ENCODE measurements around the gene ECEL1.
"Not testable (repeated sequence)": the region's sequence is repeated elsewhere in the genome, so short reads cannot be mapped to it uniquely, and the experiment has no call there.

ECEL1 gene

GRCh38 chr2:232439758-232440135 lies 47.9 kb downstream of the ECEL1 start:
- no peak for DNase-seq

- DNase-seq, result no peak
These were observed 48.5 kb downstream of the ECEL1 start for GRCh38 chr2:232438951-232439757.

DNA sequence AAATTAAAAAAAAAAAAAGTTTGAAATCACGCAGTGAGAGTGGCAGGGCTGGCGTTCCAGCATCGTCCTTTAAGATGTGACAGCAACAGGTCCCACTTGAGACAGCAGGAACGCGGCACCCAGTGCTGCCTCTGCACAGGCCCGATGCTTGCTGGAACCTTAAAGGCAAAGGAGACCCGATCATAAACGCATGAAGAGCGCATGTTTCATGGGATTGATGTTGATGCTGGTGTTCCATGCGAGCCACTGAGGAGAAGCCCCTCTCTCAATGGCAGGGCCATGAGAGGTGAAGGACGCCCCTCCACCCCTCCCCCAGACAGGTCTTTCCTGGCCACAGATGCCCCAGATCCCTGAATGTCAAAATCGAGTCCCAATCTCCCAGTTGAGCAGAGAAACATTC lies 49.5 kb downstream of the ECEL1 start:
- DNase-seq, result no peak

DNA sequence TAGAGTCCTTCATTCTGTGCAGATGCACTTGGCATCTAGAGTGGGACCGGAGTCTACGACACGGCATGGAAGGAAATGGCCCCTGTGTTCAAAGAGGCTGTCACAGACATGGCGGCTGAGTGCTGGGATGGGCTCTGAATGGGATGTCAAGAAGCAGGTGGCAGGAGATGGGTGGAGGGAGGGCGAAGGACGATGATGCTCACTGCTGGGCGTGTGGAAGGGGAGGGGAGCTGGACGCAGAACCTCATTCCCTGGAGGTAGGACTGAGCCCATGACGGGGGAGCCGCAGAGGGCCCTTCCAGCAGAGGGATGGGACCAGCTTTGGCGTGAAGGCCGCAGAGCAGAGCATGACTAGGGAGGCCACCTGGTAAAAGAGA lies 50.5 kb downstream of the ECEL1 start:
- DNase-seq, result no peak

DNA sequence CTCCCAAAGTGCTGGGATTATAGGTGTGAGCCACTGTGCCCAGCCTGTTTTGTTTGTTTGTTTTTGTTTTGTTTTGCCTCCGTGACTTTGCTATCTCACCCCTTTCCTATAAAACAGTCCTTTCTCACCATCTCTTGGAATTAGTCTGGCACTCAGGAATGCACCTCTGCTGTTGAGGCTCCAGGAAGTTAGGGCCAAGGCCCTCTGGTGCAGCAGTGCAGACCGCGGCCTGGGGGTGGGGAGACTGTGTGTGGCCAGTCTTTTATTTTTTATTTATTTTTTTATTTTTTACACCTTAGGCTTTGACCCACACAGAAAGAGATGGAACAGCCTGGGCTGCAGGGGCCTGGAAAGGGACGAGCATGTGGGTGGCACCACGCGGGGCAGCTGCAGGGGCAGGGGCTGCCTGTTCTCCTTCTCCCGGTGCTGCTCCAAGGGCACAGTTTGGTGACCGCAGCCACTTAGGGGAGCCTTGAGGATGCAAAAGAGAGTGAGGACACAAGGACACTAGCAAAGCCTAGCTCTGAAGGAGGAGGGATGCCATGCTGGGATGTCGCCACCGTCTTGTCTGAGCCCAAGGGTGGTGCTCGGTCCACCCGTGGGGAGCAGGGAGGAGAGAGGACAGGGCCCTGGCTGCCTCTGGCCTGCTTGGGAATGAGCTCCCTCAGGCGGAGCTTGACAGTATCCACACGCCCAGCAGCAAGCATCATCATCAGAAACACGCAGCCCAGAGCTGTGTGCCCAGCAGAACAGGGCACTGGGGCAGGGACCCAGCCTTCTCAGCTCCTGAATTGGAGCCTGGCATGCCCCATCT lies 51.0 kb downstream of the ECEL1 start:
- DNase-seq, result no peak

- no peak for DNase-seq
These were observed 51.8 kb downstream of the ECEL1 start for GRCh38 chr2:232435805-232436204.

DNA sequence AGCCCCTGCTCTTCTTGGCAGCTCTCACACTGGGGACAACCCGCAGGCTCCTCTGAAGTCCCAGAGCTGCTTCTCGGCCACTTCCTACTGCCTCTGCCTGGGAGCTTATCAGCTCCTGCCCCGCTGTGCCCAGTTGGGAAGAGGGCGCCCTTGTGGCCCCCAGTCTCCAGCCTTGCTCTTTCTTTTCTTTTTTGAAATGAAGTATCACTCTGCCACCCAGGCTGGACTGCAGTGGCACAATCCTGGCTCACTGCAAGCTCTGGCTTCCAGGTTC lies 52.3 kb downstream of the ECEL1 start:
- DNase-seq, result no peak

DNA sequence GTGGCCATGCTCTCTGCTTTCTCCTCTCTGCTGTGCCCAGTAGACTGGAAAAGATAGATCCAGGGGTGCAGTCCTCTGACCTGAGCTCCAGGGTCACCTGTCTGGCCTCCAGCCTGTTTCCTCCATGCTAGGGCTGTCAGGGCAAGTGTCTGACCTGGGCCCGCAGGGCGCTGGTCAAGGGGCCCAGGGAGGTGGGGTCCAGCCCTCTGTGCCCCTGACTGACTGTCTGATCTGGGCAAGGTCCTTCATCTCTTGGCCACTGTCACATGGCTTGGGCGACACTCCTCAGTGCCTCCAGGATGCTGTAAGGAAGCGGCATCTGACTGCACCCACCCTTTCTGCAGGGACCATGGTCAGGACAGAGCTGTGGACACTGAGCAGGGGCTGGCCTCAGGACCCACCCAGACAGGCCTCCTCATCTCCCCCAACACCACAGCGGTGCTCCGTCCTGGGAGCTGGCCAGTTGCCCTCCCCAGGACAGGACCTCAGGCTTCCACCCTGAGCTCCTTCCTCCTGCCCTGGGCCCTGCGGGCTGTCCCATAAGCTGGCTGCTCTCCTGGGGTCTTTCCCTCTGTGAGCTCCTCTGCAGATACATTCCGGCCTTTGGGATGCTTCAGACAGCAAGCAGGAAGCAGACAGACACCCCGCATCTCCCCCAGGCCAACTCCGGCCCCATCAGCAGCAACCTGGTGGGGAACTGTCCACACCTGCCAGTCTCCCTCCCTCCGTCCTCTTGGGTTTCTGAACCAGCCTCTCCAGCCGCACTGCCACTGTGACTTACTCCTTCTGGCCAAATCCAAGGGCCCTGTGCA lies 52.9 kb downstream of the ECEL1 start:
- no peak for DNase-seq

DNA sequence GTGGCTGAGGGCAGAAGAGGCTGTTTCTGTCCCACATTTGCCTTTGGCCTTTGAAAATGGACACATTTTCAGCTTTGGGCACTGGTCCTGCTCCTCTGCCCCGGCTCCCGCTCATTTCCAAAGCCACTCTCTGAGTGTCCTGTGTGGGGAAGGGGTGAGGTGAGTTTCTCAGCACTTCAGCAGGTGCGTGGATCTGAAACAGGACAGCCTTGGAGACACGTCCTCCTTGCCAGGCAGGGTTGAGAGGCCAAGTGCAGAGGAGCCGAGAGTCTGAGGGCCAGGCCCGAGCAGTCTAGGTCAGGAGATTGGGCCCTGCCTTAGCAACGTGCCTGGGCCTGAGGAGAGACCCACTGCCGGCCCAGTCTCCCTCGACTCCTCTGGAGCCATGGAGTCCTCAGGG lies 53.5 kb downstream of the ECEL1 start:
- DNase-seq, result no peak

DNA sequence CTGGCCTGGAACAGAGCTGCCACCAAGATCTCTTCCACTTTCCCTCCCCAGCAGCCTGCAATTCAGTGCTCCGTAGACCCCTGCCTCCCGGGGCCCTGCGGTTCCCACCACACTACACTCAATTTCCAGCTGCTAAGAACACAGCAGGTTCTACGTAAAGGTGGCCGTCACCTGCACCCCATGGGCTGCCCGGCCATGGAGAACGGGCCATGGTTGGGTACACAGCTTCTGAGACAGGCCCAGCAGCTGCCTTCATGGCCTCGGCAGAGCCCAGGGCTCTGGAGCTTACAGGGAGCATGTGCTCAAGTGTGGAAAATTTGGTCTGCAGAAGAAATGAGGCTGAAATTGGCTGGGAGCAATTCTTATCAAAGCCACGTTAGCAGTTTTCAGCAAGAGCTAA lies 54.0 kb downstream of the ECEL1 start:
- DNase-seq, result not testable (repeated sequence)

DNA sequence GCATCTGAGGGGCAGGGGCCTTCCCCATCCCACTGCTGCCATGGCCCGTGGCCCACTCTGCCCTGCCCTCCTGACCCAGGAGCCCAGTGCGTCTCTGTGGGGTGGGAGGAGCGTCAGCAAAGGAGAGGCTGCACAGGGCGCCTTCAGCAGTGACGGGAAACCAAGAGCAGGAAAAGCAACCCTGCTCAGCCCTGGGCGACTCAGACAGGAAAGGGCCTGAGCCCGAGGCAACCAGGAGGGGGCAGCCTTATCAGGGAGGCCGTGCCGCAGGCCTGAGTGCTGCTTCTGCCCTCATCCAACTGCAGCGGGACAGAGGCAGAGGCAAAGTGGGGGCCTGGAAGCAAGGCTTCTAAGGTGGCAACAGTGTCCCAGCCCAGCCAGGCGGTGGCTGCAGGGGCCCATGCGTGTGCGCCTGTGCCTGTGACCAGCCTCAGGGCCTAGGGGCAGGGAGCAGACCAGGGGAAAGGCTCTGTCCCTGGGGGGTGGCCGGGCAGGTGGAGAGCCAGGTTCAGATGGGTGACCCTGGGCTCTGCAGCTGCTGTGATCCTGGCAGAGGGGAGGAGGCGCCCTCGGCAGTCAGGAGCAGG lies 54.9 kb downstream of the ECEL1 start:
- no peak for DNase-seq

DNA sequence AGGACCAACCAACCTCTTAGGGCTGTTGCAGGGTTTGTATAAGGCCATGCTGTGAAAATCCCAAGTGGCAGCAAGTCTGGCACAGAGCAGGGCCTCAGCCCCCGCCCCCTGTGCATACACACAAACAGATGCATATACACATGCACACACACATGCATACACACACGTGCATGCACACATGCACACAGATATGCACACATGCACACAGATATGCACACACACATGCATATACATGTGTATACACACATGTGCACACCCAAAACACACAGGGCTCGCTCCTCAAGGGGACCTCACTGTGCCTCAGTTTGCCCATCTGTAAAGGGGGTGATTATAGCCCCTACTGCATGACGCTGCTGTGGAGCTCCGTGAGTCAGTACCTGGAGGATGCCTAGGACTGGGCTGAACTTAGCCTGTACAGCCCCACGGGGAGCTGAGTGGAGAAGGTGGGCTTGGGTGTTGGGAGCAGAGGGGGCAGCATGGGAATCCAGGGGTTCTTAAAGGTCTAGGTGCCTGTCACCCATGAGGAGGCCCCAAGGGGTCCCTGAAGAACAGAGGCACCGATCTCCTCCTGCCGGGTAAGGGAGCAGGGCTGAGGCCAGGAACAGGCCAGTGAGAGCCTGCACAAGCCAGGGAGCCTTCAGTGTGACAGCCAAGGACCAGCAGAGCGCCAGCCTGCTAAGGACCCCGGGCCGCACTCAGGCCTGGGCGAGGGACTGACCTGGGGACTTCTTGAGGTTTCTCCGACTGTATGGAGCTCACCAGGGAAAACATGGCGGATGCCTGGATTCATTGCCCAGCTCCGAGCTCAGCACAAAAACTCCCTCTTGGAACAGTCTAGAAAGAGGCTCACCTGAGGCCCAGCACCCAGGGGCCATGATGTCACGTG lies 55.7 kb downstream of the ECEL1 start:
- no peak for DNase-seq

All from hippocampal formation (tissue), 2 donors.